OCI-LY1 (cell line): Measurements from ENCODE around the gene ANKFN1.

ENCODE experiments used
- H2AFZ ChIP-seq: fragments of 200-600 bp; sonication (generic), shearing (Covaris generic); 2 replicates; pipeline ENCODE4 v1.6.0; 2014; ENCODE audit warnings: antibody characterized with exemption, mild to moderate bottlenecking, low read length
- H3F3A ChIP-seq: fragments of 200-600 bp; sonication (generic), shearing (Covaris generic); 2 replicates; pipeline ENCODE4 v1.6.0; 2014; ENCODE audit warnings: mild to moderate bottlenecking, antibody characterized with exemption, low read length, moderate library complexity; ENCODE audit not compliant: insufficient read depth
- H3K27ac ChIP-seq: fragments of 200-600 bp; sonication (generic); 2 replicates; pipeline ENCODE4 v1.5.1; 2014; ENCODE audit warnings: low read length, mixed run types, mild to moderate bottlenecking, low read depth; ENCODE audit not compliant: poor library complexity, severe bottlenecking
- H3K27me3 ChIP-seq: fragments of 200-600 bp; sonication (generic); 2 replicates; pipeline ENCODE4 v1.6.0; 2014; ENCODE audit warnings: antibody characterized with exemption, mild to moderate bottlenecking, low read length, moderate library complexity; ENCODE audit not compliant: insufficient read depth
- H3K36me3 ChIP-seq: fragments of 200-600 bp; sonication (generic); 2 replicates; pipeline ENCODE4 v1.6.1; 2014; ENCODE audit warnings: mild to moderate bottlenecking, antibody characterized with exemption, low read length, moderate library complexity, mixed read lengths; ENCODE audit not compliant: insufficient read depth
- H3K4me1 ChIP-seq: fragments of 200-600 bp; sonication (generic); 2 replicates; pipeline ENCODE4 v1.5.1; 2014; ENCODE audit warnings: mild to moderate bottlenecking, low read length, moderate library complexity; ENCODE audit not compliant: insufficient read depth, severe bottlenecking
- H3K4me2 ChIP-seq: fragments of 200-600 bp; sonication (generic), shearing (Covaris generic); 2 replicates; pipeline ENCODE4 v1.6.1; 2014; ENCODE audit warnings: low read length
- H3K4me3 ChIP-seq: fragments of 200-600 bp; sonication (generic); 2 replicates; pipeline ENCODE4 v1.5.1; 2014; ENCODE audit warnings: low read length, low read depth, mild to moderate bottlenecking, mixed read lengths; ENCODE audit not compliant: poor library complexity, severe bottlenecking
- H3K79me2 ChIP-seq: fragments of 200-600 bp; shearing (Covaris generic); 2 replicates; pipeline ENCODE4 v1.6.1; 2016; ENCODE audit warnings: mixed run types, low read length, mixed read lengths; ENCODE audit not compliant: insufficient read depth
- H3K9ac ChIP-seq: fragments of 200-600 bp; sonication (generic), shearing (Covaris generic); 2 replicates; pipeline ENCODE4 v1.6.1; 2014; ENCODE audit warnings: mild to moderate bottlenecking, low read length, mixed read lengths
- H3K9me2 ChIP-seq: fragments of 200-600 bp; sonication (generic), shearing (Covaris generic); 2 replicates; pipeline ENCODE4 v1.6.1; 2014; ENCODE audit warnings: low read depth, mild to moderate bottlenecking, low read length, mixed read lengths
- H3K9me3 ChIP-seq: fragments of 200-600 bp; shearing (Covaris generic); 2 replicates; pipeline ENCODE4 v1.6.1; 2014; ENCODE audit warnings: low read length, mixed read lengths
- H4K20me1 ChIP-seq: fragments of 200-600 bp; sonication (generic), shearing (Covaris generic); 2 replicates; pipeline ENCODE4 v1.6.0; 2016; ENCODE audit warnings: mild to moderate bottlenecking, low read length; ENCODE audit not compliant: insufficient read depth
- CTCF ChIP-seq: fragments of 200-600 bp; sonication (generic), shearing (Covaris generic); IDR thresholded peaks from 2 replicates; pipeline ENCODE4 v1.5.1; 2017; ENCODE audit warnings: mild to moderate bottlenecking, antibody characterized with exemption, low read length, moderate library complexity, mixed read lengths
- EZH2 ChIP-seq: fragments of 200-600 bp; sonication (generic), shearing (Covaris generic); IDR thresholded peaks from 2 replicates; pipeline ENCODE4 v1.8.0; 2017; ENCODE audit warnings: borderline replicate concordance, mixed run types, mild to moderate bottlenecking, antibody characterized with exemption, low read length, moderate library complexity, mixed read lengths

The ANKFN1 gene

DNA sequence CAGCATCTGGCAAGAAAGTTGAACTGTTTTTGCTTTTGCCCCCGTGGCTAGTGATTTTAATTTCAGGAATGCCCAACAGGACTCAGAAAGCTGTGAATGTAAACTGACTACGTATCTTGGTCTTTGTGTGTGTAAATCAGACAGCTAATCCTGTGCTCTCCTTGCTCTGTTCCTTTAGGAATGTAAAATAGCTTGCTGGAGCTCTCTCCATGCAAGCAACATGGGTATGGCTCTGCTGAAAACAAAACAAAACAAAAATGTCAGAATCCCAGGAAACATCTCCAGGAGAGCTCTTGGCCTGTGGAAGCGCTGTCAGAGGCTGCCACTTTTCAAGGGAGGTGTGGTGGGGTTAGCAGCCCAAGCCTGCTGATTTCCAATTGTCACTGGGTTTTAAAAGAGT lies 278.5 kb downstream of the ANKFN1 start:
- Histone ChIP-seq H3K4me1 (no peaks in the 10 kb centered on the region), H3K36me3 (no peaks in the 10 kb centered on the region), H3K79me2 (no peaks in the 10 kb centered on the region), H3K9ac (no peak overlapping the region), H3K4me2 (no peak overlapping the region), H3K9me2 (no peaks in the 10 kb centered on the region), H2AFZ (no peak overlapping the region), H3K27me3 (no peaks in the 10 kb centered on the region), H4K20me1 (no peaks in the 10 kb centered on the region), H3K9me3 (no peaks in the 10 kb centered on the region), H3F3A (no peaks in the 10 kb centered on the region), H3K27ac (no peak overlapping the region), H3K4me3 (no peak overlapping the region)
- no peak for TF ChIP-seq CTCF
- TF ChIP-seq EZH2: no peak

DNA sequence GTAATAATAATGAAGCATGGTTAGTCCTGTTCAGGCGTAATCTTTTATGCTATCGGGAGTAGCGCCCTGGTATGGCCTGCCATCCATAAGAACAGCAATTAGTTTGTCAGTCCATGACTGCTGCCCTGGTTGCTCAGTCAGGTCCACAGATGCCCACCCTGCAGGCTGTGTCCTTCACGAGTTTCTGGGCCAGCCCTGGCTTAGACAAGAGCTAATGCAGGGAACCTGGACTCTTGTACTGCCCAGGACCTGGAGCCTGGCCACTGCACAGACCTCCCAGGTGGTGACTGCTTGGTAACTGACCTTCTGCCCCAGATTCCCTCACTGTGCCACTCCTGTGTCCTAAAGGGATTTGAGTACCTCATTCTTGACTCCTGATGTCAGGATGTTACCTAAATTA lies 279.2 kb downstream of the ANKFN1 start:
- H2AFZ ChIP-seq: no peak overlapping the region
- no peaks in the 10 kb centered on the region for H3K27me3 ChIP-seq
- TF ChIP-seq EZH2 (no peak), CTCF (no peak)
- no peaks in the 10 kb centered on the region for H3K79me2 ChIP-seq
- no peak overlapping the region for H3K9ac ChIP-seq
- H4K20me1 ChIP-seq: no peaks in the 10 kb centered on the region
- no peak overlapping the region for H3K4me2 ChIP-seq
- no peaks in the 10 kb centered on the region for H3K9me3 ChIP-seq
- H3K9me2 ChIP-seq: no peaks in the 10 kb centered on the region
- no peak overlapping the region for H3K27ac ChIP-seq
- H3F3A ChIP-seq: no peaks in the 10 kb centered on the region
- no peak overlapping the region for H3K4me3 ChIP-seq
- no peaks in the 10 kb centered on the region for H3K4me1 ChIP-seq
- H3K36me3 ChIP-seq: no peaks in the 10 kb centered on the region

GRCh38 chr17:56434610-56435009 lies 281.3 kb downstream of the ANKFN1 start:
- no peak overlapping the region for H3K9ac ChIP-seq
- no peak for TF ChIP-seq EZH2
- TF ChIP-seq CTCF: no peak
- no peaks in the 10 kb centered on the region for H3K27me3 ChIP-seq
- H3K4me3 ChIP-seq: no peak overlapping the region
- H3K4me1 ChIP-seq: no peaks in the 10 kb centered on the region
- no peak overlapping the region for H3K27ac ChIP-seq
- no peaks in the 10 kb centered on the region for H3F3A ChIP-seq
- no peak overlapping the region for H3K4me2 ChIP-seq
- no peaks in the 10 kb centered on the region for H3K9me3 ChIP-seq
- H2AFZ ChIP-seq: no peak overlapping the region
- H3K9me2 ChIP-seq: no peaks in the 10 kb centered on the region
- no peaks in the 10 kb centered on the region for H3K79me2 ChIP-seq
- H4K20me1 ChIP-seq: no peaks in the 10 kb centered on the region
- H3K36me3 ChIP-seq: no peaks in the 10 kb centered on the region
